ENCODE measurements around the gene DSCAML1. TPM values are rescaled to one million over a fixed set of nuclear protein-coding genes. Genes with fewer than 3 reads are reported as not detected.
A peak's percentile ranks its signal among the peaks of the same experiment; 100 is the strongest.

The DSCAML1 gene
- total and polyA plus RNA-seq, 2 of the 8 experiments (the other 6 are each of a cell fraction or from before 2014, with no cell fraction given) = 0.19 to 0.24 TPM

DNA sequence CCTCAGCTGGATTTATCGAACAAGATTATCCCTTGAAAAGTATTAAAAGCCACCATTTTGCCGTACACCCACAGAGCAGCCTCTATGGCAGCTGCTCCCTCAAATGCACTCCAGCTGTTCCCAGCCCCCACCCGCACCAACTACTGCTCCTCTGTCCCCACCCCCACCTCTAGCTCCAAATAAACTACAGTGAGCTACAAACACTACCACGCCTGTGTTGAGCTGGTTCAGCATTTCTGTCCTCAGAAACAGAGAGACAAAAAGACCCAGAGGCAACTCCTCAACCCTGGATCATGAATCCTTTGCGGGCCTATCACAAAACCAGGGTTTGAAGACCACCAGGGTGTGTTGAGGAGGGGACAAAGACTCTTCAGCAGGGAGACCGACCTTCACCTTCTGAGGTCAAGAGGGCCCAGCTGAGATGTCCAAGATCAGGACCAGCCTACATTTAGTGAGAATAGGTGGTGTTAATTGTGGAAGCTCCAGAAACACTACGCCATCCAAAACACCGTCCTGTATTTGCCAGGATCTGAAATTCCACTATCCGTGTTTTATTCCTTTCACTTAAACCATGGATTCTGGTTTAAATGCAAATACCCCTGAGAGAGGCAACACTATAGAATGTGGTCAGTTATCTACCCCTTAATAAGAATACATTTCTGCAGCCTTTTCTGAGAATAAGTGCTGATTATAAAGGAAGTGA lies 195.9 kb downstream of the DSCAML1 start:
- Histone ChIP-seq H4K91ac (replicated peaks; ENCODE audit: insufficient read length, low read length) (peak overlapping the region; percentile 8), H4K8ac (ENCODE audit: extremely low read depth, insufficient read depth, low read length) (0 out of 2 replicates have a peak overlapping the region, but pooled peaks have one; percentile 42), H3K79me2 (ENCODE audit: control insufficient read depth in 1 of 2, insufficient read depth in 2 of 2, low read length in 2 of 2) (no peaks in the 10 kb centered on the region), H3K4me1 (replicated peaks in 1 of 4; ENCODE audit: control insufficient read depth in 3 of 4, insufficient read depth in 4 of 4, low read length in 3 of 4) (peaks cover 3 to 14% (median 10%) of the 10 kb centered on the region in 4 experiments), H3K36me3 (ENCODE audit: control insufficient read depth in 2 of 4, insufficient read depth in 4 of 4, low read length in 3 of 4) (no peaks in the 10 kb centered on the region), H3K4me2 (ENCODE audit: insufficient read depth in 1 of 2, low read depth in 2 of 2, low read length in 2 of 2) (peak overlapping the region in 1 of 2 experiments; percentile 5; a peak in 1 of 4 replicates), H2BK5ac (ENCODE audit: low read depth, low read length) (peak overlapping the region; percentile 55; the same call in 1 of the 2 replicates), H3K18ac (ENCODE audit: extremely low read depth, low read length) (no peak overlapping the region), H2BK120ac (replicated peaks; ENCODE audit: low read depth, low read length) (no peak overlapping the region), H2AK5ac (ENCODE audit: low read depth, low read length) (0 out of 2 replicates have a peak overlapping the region, but pooled peaks have one; percentile 42), H2BK15ac (ENCODE audit: low read length) (no peak overlapping the region; the same call in 1 of the 2 replicates), H3K23me2 (ENCODE audit: low read depth, low read length) (no peaks in the 10 kb centered on the region), H4K5ac (ENCODE audit: insufficient read length, low read depth, low read length) (no peak overlapping the region), H3K79me1 (ENCODE audit: low read depth, low read length) (no peaks in the 10 kb centered on the region), H3K27ac (ENCODE audit: low read depth, low read length) (no peak overlapping the region), H3K23ac (ENCODE audit: insufficient read length) (no peak overlapping the region), H3K56ac (replicated peaks; ENCODE audit: insufficient read length, low read depth, low read length) (no peak overlapping the region), H3K14ac (ENCODE audit: insufficient read length) (no peak overlapping the region), H3K9ac (replicated peaks in 1 of 4; ENCODE audit: extremely low read depth in 1 of 4, low read depth in 3 of 4, low read length in 3 of 4) (no peak overlapping the region), H2BK20ac (ENCODE audit: low read length) (0 out of 2 replicates have a peak overlapping the region, but pooled peaks have one; percentile 9), H3K4me3 (ENCODE audit: extremely low read depth in 1 of 4, insufficient read depth in 2 of 4, low read depth in 3 of 4, low read length in 4 of 4) (no peak overlapping the region), H3K9me3 (ENCODE audit: insufficient read depth in 2 of 2, low read depth in 1 of 2, low read length in 1 of 2) (no peaks in the 10 kb centered on the region), H4K20me1 (replicated peaks in 1 of 2; ENCODE audit: control insufficient read depth in 1 of 2, insufficient read depth in 2 of 2, low read length in 2 of 2) (no peaks in the 10 kb centered on the region), H2BK12ac (ENCODE audit: low read depth, low read length) (peak overlapping the region; percentile 82; the same call in 1 of the 2 replicates), H2AFZ (ENCODE audit: low read length) (no peak overlapping the region; the same call in 1 of the 2 replicates), H3K27me3 (replicated peaks in 1 of 4; ENCODE audit: control insufficient read depth in 3 of 4, extremely low read depth in 1 of 4, insufficient read depth in 3 of 4, low read length in 3 of 4) (peaks cover 0 to 2% (median 0%) of the 10 kb centered on the region in 4 experiments; a peak in 3 of 7 replicates), H3K4ac (replicated peaks; ENCODE audit: insufficient read length, low read depth, low read length) (no peak overlapping the region)
- CTCF ChIA-PET (ENCODE audit: partially characterized antibody) = interaction anchor here (0.9 to 3.2 kb wide), 12 partner anchors 11 to 216 kb away, joined by 3 to 15 read pairs (median 4); no protein-coding TSS in a partner anchor
- TF ChIP-seq SP1 (IDR thresholded peaks at IDR 0.05; ENCODE audit: low read depth, low read length) (peak; percentile 50; the same call in 1 of the 2 replicates), GABPA (IDR thresholded peaks at IDR 0.05; ENCODE audit: borderline replicate concordance, insufficient read depth, low read length) (no peak), MAFK (IDR thresholded peaks at IDR 0.05; ENCODE audit: low read depth, low read length) (peak; percentile 32; the same call in 1 of the 2 replicates)
- WGBS, 2 experiments (ENCODE audit: extremely low coverage in 1 of 2, insufficient coverage in 1 of 2, insufficient read length in 1 of 2, insufficient replicate concordance in 2 of 2, low coverage in 1 of 2, low lambda C conversion rate in 2 of 2, missing lambda C conversion rate in 1 of 2) = 80% methylated on average over 8 of the region's 9 CpGs; no CpG with 5 or more reads in 1 of the 2 experiments
- POLR2A ChIA-PET (ENCODE audit: partially characterized antibody) = no interaction called here
- FAIRE-seq = no peak
- no peak for DNase-seq (ENCODE audit: low read depth in 1 of 2, low spot score in 2 of 2)

All from H1 (cell line).